Measurements from ENCODE around the gene MRPS6.

DNA sequence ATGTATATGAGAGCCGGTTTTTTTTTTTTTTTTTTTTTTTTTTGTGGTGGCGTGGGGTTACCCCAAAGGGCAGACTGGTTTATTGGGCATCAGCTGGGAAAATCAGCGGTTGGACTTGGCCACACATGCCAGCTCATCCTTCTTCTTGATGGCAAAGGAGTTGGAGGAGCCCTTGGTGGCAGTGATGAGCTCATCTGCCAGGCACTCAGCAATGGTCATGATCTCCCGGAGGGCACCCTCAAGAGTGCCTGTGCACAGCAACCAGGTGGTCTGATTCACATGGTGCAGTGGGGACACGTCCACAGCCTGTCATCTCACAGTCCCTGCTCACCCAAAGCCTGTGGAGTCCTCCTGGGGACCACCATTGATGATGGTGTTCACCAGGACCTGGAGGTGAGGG, 62.0 kb downstream of the MRPS6 start:
- TF ChIP-seq, protein P1, sequence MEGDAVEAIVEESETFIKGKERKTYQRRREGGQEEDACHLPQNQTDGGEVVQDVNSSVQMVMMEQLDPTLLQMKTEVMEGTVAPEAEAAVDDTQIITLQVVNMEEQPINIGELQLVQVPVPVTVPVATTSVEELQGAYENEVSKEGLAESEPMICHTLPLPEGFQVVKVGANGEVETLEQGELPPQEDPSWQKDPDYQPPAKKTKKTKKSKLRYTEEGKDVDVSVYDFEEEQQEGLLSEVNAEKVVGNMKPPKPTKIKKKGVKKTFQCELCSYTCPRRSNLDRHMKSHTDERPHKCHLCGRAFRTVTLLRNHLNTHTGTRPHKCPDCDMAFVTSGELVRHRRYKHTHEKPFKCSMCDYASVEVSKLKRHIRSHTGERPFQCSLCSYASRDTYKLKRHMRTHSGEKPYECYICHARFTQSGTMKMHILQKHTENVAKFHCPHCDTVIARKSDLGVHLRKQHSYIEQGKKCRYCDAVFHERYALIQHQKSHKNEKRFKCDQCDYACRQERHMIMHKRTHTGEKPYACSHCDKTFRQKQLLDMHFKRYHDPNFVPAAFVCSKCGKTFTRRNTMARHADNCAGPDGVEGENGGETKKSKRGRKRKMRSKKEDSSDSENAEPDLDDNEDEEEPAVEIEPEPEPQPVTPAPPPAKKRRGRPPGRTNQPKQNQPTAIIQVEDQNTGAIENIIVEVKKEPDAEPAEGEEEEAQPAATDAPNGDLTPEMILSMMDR (IDR thresholded peaks at IDR 0.05) = no peak
- TF ChIP-seq POLR2A (IDR thresholded peaks at IDR 0.05) = no peak
